HG03045 (cell line): Measurements from ENCODE around the gene NOS2.

ENCODE experiments used
- ATAC-seq: cut with Tn5 transposase; IDR thresholded peaks from one replicate; pipeline ENCODE4 v1.9.1; 2021; ENCODE audit warnings: mild to moderate bottlenecking, moderate library complexity; ENCODE audit not compliant: unreplicated experiment

Gene NOS2

GRCh38 chr17:27821318-27821717 lies 21.0 kb upstream of the NOS2 start:
- no peak for ATAC-seq

GRCh38 chr17:27819145-27819544 lies 18.8 kb upstream of the NOS2 start:
- no peak for ATAC-seq

- no peak for ATAC-seq
These were observed 18.2 kb upstream of the NOS2 start for GRCh38 chr17:27818401-27819105.

GRCh38 chr17:27817731-27818130 lies 17.4 kb upstream of the NOS2 start:
- ATAC-seq, result no peak

GRCh38 chr17:27816946-27817345 lies 16.6 kb upstream of the NOS2 start:
- no peak for ATAC-seq

- no peak for ATAC-seq
These were observed 11.6 kb upstream of the NOS2 start for GRCh38 chr17:27811961-27812360.

GRCh38 chr17:27810902-27811557 lies 10.7 kb upstream of the NOS2 start:
- no peak for ATAC-seq

- peak; percentile 39 for ATAC-seq
These were observed 10.0 kb upstream of the NOS2 start for GRCh38 chr17:27810211-27810901.

GRCh38 chr17:27809555-27809954 lies 9.2 kb upstream of the NOS2 start:
- no peak for ATAC-seq

- ATAC-seq, result no peak
These were observed 8.3 kb upstream of the NOS2 start for GRCh38 chr17:27808628-27809027.

GRCh38 chr17:27807567-27808470 lies 7.5 kb upstream of the NOS2 start:
- ATAC-seq, result peak; percentile 59

GRCh38 chr17:27805520-27806146 lies 5.3 kb upstream of the NOS2 start:
- ATAC-seq, result peak; percentile 50

- no peak for ATAC-seq
These were observed 3.8 kb upstream of the NOS2 start for GRCh38 chr17:27804113-27804512.

- ATAC-seq, result no peak
These were observed 2.8 kb upstream of the NOS2 start for GRCh38 chr17:27802962-27803680.

GRCh38 chr17:27802033-27802432 lies 1.7 kb upstream of the NOS2 start:
- no peak for ATAC-seq

GRCh38 chr17:27798376-27798775 lies 2.0 kb downstream of the NOS2 start:
- no peak for ATAC-seq

GRCh38 chr17:27797390-27798091 lies 2.8 kb downstream of the NOS2 start:
- ATAC-seq, result no peak

- ATAC-seq, result no peak
These were observed 6.3 kb downstream of the NOS2 start for GRCh38 chr17:27793906-27794569.
